Mesendoderm (in vitro differentiated cells): Measurements from ENCODE around the gene FAF1.

Experiments
- DNase-seq: peaks from one replicate; pipeline ENCODE4 v3.0.0; 2013
- H2AK5ac ChIP-seq: 2 replicates; pipeline ENCODE4 v1.6.1; 2013; ENCODE audit warnings: low read length, inconsistent platforms
- H2BK120ac ChIP-seq: 2 replicates; pipeline ENCODE4 v1.6.1; 2013; ENCODE audit warnings: low read depth, mild to moderate bottlenecking, low read length, moderate library complexity, mixed read lengths
- H2BK15ac ChIP-seq: replicated peaks from 2 replicates; pipeline ENCODE4 v1.6.1; 2013; ENCODE audit warnings: low read depth, mild to moderate bottlenecking, moderate library complexity
- H2BK5ac ChIP-seq: 2 replicates; pipeline ENCODE4 v1.6.1; 2013; ENCODE audit warnings: low read length, inconsistent platforms
- H3K18ac ChIP-seq: 2 replicates; pipeline ENCODE4 v1.6.1; 2013; ENCODE audit warnings: mild to moderate bottlenecking, low read length, mixed read lengths
- H3K23ac ChIP-seq: one replicate; pipeline ENCODE4 v1.6.1; 2013; ENCODE audit warnings: low read length
- H3K27ac ChIP-seq: 2 replicates; pipeline ENCODE4 v1.5.1; 2013; ENCODE audit warnings: low read depth, mild to moderate bottlenecking, inconsistent platforms, low read length, moderate library complexity
- H3K27me3 ChIP-seq: 2 replicates; pipeline ENCODE4 v1.6.1; 2013; ENCODE audit warnings: low read length, control low read depth, mild to moderate bottlenecking, inconsistent platforms; ENCODE audit not compliant: insufficient read depth, poor library complexity
- H3K36me3 ChIP-seq: 2 replicates; pipeline ENCODE4 v1.6.1; 2013; ENCODE audit warnings: low read length, inconsistent platforms; ENCODE audit not compliant: control insufficient read depth, insufficient read depth
- H3K4ac ChIP-seq: one replicate; pipeline ENCODE4 v1.6.1; 2013; ENCODE audit warnings: low read depth, mild to moderate bottlenecking, low read length, moderate library complexity
- H3K4me1 ChIP-seq: 2 replicates; pipeline ENCODE4 v1.6.1; 2013; ENCODE audit warnings: low read depth, low read length, inconsistent platforms; ENCODE audit not compliant: control insufficient read depth
- H3K4me2 ChIP-seq: 2 replicates; pipeline ENCODE4 v1.6.1; 2013; ENCODE audit warnings: low read length
- H3K4me3 ChIP-seq: 2 replicates; pipeline ENCODE4 v1.5.1; 2013; ENCODE audit warnings: mild to moderate bottlenecking, low read length
- H3K56ac ChIP-seq: one replicate; pipeline ENCODE4 v1.6.1; 2013; ENCODE audit warnings: low read length
- H3K79me1 ChIP-seq: 2 replicates; pipeline ENCODE4 v1.6.1; 2013; ENCODE audit warnings: low read length, inconsistent platforms
- H3K79me2 ChIP-seq: 2 replicates; pipeline ENCODE4 v1.6.1; 2013; ENCODE audit warnings: mild to moderate bottlenecking, low read length; ENCODE audit not compliant: control insufficient read depth, insufficient read depth
- H3K9ac ChIP-seq: 2 replicates; pipeline ENCODE4 v1.6.1; 2013; ENCODE audit warnings: low read length, inconsistent platforms
- H4K5ac ChIP-seq: one replicate; pipeline ENCODE4 v1.6.1; 2013; ENCODE audit warnings: low read length
- H4K8ac ChIP-seq: one replicate; pipeline ENCODE4 v1.6.1; 2013; ENCODE audit warnings: low read depth, mild to moderate bottlenecking, control low read depth, low read length, moderate library complexity
- WGBS: extraction: QIAGEN DNeasy Blood & Tissue Kit; methylation state at CpG from one replicate; pipeline ENCODE4 v1.1.7; 2013; ENCODE audit warnings: low lambda C conversion rate, missing lambda C conversion rate; ENCODE audit not compliant: insufficient coverage; ENCODE audit errors: extremely low coverage; 5-methylcytosine and 5-hydroxymethylcytosine counted together

The FAF1 gene

DNA sequence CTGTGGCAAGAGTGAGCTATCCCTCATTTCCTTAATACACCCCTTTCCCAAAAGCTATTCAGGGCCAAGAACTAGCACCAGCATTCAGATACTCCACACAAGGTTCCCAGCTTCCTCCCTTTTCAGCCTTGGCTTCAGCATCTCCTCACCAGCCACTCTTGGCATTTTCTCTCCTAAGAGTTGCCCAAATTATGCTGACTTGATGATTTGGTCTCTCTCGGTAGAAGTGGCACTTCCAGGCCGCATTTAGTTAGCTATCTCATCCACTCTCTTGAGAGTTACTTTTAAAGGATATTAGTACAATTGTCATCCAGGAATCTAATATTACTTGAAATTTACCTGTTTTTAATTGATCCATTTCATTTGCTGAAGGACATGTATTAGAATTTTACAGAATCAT lies 337.8 kb downstream of the FAF1 start:
- no peaks in the 10 kb centered on the region for H3K36me3 ChIP-seq
- H3K4ac ChIP-seq, result no peak overlapping the region
- H3K79me2 ChIP-seq, result no peaks in the 10 kb centered on the region
- no peak overlapping the region for H3K18ac ChIP-seq
- H4K8ac ChIP-seq, result no peak overlapping the region
- no peaks in the 10 kb centered on the region for H3K27me3 ChIP-seq
- no peak overlapping the region for H4K5ac ChIP-seq
- no peak overlapping the region for H3K27ac ChIP-seq
- H2BK5ac ChIP-seq, result no peak overlapping the region
- H3K4me3 ChIP-seq, result no peak overlapping the region
- WGBS, result no CpG with 5 or more reads among the region's 2 CpGs
- no peak overlapping the region for H3K9ac ChIP-seq
- no peak overlapping the region for H2AK5ac ChIP-seq
- no peak overlapping the region for H2BK15ac ChIP-seq
- no peaks in the 10 kb centered on the region for H3K79me1 ChIP-seq
- H2BK120ac ChIP-seq, result no peak overlapping the region
- no peak for DNase-seq
- no peaks in the 10 kb centered on the region for H3K4me1 ChIP-seq
- H3K56ac ChIP-seq, result no peak overlapping the region
- H3K23ac ChIP-seq, result no peak overlapping the region
- no peak overlapping the region for H3K4me2 ChIP-seq

DNA sequence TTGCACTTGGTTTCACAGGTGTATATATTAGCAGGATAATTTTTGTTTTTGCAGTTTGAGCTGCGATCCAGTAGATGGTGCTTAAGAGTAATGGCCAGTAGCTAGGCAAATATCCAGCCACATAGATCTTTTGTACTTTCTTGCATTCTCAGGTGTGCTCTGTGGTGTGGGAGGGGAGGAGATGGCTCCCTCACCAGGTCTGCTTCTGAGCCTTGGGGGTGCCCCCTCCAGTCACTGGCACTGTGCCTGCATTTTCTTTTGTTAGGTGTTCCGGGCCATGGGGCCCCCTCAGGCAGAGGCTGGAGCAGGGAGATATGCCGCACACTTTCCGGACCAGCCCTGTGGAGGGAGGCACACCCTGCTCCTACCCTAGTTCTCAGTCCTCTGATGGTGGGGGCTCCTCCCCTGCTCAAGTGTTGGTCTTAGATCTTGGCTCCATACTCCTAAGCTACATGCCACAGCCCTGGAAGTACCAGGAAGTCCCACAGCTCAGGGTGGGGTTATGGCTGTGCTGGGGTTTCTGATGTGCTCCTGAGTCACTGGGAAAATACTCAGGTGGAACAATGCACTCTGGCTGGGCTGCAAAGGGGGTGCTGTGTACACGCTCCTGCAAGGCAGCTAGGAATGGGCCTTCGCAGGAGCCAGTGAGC lies 339.3 kb downstream of the FAF1 start:
- Histone ChIP-seq H2BK120ac (no peak overlapping the region), H3K18ac (no peak overlapping the region), H2BK15ac (no peak overlapping the region), H3K27me3 (no peaks in the 10 kb centered on the region), H3K4me1 (no peaks in the 10 kb centered on the region), H3K27ac (no peak overlapping the region), H3K23ac (no peak overlapping the region), H3K4me2 (no peak overlapping the region), H2AK5ac (no peak overlapping the region), H3K4me3 (no peak overlapping the region), H3K9ac (no peak overlapping the region), H3K79me1 (no peaks in the 10 kb centered on the region), H3K36me3 (no peaks in the 10 kb centered on the region), H4K5ac (no peak overlapping the region), H3K4ac (no peak overlapping the region), H3K79me2 (no peaks in the 10 kb centered on the region), H3K56ac (no peak overlapping the region), H4K8ac (no peak overlapping the region), H2BK5ac (no peak overlapping the region)
- WGBS, result no CpG with 5 or more reads among the region's 6 CpGs
- peak; percentile 58 for DNase-seq

DNA sequence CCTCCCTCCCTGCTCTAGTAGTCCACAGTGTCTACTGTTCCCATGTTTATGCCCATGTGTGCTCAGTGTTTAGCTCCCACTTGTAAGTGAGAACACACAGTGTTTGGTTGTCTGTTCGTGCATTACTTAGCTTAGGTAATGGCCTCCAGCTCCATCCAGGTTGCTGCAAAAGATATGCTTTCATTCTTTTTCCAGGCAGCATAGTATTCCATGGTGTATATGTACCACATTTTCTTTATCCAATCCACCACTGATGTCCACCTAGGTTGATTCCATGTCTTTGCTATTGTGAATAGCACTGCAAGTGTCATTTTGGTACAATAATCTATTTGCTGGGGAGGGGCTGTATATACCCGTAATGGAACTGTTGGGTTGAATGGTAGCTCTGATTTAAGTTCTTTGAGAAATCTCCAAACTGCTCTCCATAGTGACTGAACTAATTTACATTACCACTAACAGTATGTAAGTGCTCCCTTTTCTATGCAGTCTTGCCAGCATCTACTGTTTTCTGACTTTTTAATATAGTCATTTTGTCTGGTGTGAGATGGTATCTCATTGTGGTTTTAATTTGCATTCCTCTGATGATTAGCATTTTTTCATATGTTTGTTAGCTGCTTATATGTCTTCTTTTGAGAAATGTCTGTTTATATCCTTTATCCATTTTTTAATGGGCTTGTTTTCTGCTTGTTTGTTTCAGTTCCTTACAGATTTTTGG lies 344.9 kb downstream of the FAF1 start:
- H2BK15ac ChIP-seq, result no peak overlapping the region
- H3K4me2 ChIP-seq, result no peak overlapping the region
- no peaks in the 10 kb centered on the region for H3K79me1 ChIP-seq
- no peak overlapping the region for H3K4me3 ChIP-seq
- H2AK5ac ChIP-seq, result no peak overlapping the region
- no peaks in the 10 kb centered on the region for H3K4me1 ChIP-seq
- no peaks in the 10 kb centered on the region for H3K36me3 ChIP-seq
- H3K4ac ChIP-seq, result no peak overlapping the region
- H3K27ac ChIP-seq, result no peak overlapping the region
- no peak overlapping the region for H2BK120ac ChIP-seq
- no peak overlapping the region for H3K56ac ChIP-seq
- no peak overlapping the region for H4K5ac ChIP-seq
- no CpG with 5 or more reads among the region's 2 CpGs for WGBS
- no peak overlapping the region for H2BK5ac ChIP-seq
- no peak overlapping the region for H3K23ac ChIP-seq
- no peaks in the 10 kb centered on the region for H3K79me2 ChIP-seq
- H3K9ac ChIP-seq, result no peak overlapping the region
- H4K8ac ChIP-seq, result no peak overlapping the region
- no peaks in the 10 kb centered on the region for H3K27me3 ChIP-seq
- DNase-seq, result no peak
- no peak overlapping the region for H3K18ac ChIP-seq

DNA sequence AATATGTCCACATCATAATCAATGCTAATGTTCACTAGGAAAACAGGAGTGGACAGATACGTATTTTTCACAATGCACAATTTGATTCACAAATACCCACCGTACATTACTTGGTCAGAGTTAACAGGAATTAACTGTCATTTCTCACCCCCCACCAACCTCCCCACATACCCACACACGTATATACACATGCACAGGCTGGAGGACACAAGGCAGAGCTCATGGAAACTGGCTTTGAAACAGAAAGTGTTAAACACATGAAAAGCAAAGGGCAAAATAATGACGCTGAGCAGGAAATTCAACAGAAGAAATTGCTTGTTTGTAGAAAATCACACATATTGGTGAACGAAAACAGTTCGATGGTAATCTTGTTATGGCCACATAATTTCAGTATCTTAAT lies 348.4 kb downstream of the FAF1 start:
- no peaks in the 10 kb centered on the region for H3K27me3 ChIP-seq
- DNase-seq, result no peak
- H3K23ac ChIP-seq, result no peak overlapping the region
- H4K8ac ChIP-seq, result no peak overlapping the region
- H3K9ac ChIP-seq, result no peak overlapping the region
- H2AK5ac ChIP-seq, result no peak overlapping the region
- no peak overlapping the region for H3K4me2 ChIP-seq
- no peak overlapping the region for H3K27ac ChIP-seq
- H3K18ac ChIP-seq, result no peak overlapping the region
- H3K56ac ChIP-seq, result no peak overlapping the region
- H3K79me1 ChIP-seq, result no peaks in the 10 kb centered on the region
- H3K4me1 ChIP-seq, result no peaks in the 10 kb centered on the region
- H3K36me3 ChIP-seq, result no peaks in the 10 kb centered on the region
- H2BK15ac ChIP-seq, result no peak overlapping the region
- no peaks in the 10 kb centered on the region for H3K79me2 ChIP-seq
- no peak overlapping the region for H2BK5ac ChIP-seq
- no peak overlapping the region for H3K4ac ChIP-seq
- no CpG with 5 or more reads among the region's 6 CpGs for WGBS
- H3K4me3 ChIP-seq, result no peak overlapping the region
- no peak overlapping the region for H2BK120ac ChIP-seq
- H4K5ac ChIP-seq, result no peak overlapping the region

DNA sequence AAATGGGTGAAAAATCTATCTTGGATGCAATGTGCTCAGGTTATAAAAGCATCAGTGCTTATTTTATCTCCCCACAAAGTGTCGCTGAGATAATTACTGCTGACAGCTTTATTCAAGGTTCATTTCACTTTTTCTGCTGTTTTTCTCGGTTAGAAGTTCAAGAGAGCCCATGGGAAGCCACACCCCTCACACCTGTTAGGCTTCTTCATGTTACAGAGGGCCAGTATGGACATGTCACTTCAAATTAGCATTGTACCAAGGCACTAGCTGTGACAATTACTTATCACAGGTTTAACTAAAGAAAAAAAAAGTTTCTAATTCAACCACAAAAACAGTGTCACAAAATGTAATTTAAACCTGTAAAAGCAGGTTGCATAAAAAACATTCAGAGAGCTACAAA lies 349.5 kb downstream of the FAF1 start:
- H3K4me2 ChIP-seq, result no peak overlapping the region
- H2BK5ac ChIP-seq, result no peak overlapping the region
- H3K4me3 ChIP-seq, result no peak overlapping the region
- no peak overlapping the region for H3K27ac ChIP-seq
- H2AK5ac ChIP-seq, result no peak overlapping the region
- no peak overlapping the region for H3K18ac ChIP-seq
- no peak overlapping the region for H3K23ac ChIP-seq
- H2BK15ac ChIP-seq, result no peak overlapping the region
- no peaks in the 10 kb centered on the region for H3K27me3 ChIP-seq
- H3K79me2 ChIP-seq, result no peaks in the 10 kb centered on the region
- no peak overlapping the region for H2BK120ac ChIP-seq
- DNase-seq, result no peak
- H3K79me1 ChIP-seq, result no peaks in the 10 kb centered on the region
- H4K8ac ChIP-seq, result no peak overlapping the region
- no peaks in the 10 kb centered on the region for H3K36me3 ChIP-seq
- H3K4ac ChIP-seq, result no peak overlapping the region
- no peak overlapping the region for H3K9ac ChIP-seq
- no peak overlapping the region for H4K5ac ChIP-seq
- no peaks in the 10 kb centered on the region for H3K4me1 ChIP-seq
- H3K56ac ChIP-seq, result no peak overlapping the region
- no CpG with 5 or more reads among the region's 2 CpGs for WGBS

DNA sequence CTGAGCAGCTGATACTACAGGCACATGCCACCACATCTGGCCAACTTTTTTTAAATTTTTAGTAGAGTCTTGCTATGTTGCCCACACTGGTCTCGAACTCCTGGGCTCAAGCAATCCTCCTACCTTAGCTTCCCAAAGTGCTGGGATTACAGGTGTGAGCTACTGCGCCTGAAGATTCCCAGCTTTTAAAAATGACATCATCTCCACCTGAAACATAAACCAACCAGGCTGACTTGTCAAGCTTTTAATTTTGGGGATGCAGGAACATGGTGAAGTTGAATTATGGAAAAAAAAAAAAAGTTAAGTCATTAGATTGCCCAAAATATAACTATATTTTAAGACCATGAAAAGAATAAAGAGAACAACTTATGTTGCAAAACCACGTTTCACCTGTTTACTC lies 350.6 kb downstream of the FAF1 start:
- Histone ChIP-seq H3K79me2 (no peaks in the 10 kb centered on the region), H3K4me3 (no peak overlapping the region), H4K8ac (no peak overlapping the region), H3K9ac (no peak overlapping the region), H3K36me3 (no peaks in the 10 kb centered on the region), H2AK5ac (no peak overlapping the region), H3K4me1 (no peaks in the 10 kb centered on the region), H2BK15ac (no peak overlapping the region), H3K27ac (no peak overlapping the region), H2BK120ac (no peak overlapping the region), H3K27me3 (no peaks in the 10 kb centered on the region), H4K5ac (no peak overlapping the region), H3K4ac (no peak overlapping the region), H3K18ac (no peak overlapping the region), H3K79me1 (no peaks in the 10 kb centered on the region), H3K4me2 (no peak overlapping the region), H3K56ac (no peak overlapping the region), H3K23ac (no peak overlapping the region), H2BK5ac (no peak overlapping the region)
- no CpG with 5 or more reads among the region's 3 CpGs for WGBS
- no peak for DNase-seq
